Right atrium auricular region (tissue), 2 donors: ENCODE results near the gene IL17REL. TPM values are rescaled to one million over a fixed set of nuclear protein-coding genes. Genes with fewer than 3 reads are reported as not detected.

Experiments used
- DNase-seq: peaks from one replicate; pipeline ENCODE4 v3.0.0-alpha.2; 2019; ENCODE audit warnings: low spot score
- H3K27ac ChIP-seq, 2 donors: fragments of 200-600 bp; sonication (generic); 1 replicate in 1 of 2; 2 replicates in 1 of 2; pipeline ENCODE4 v1.5.1; 2016 to 2019
- H3K27me3 ChIP-seq, 2 donors: fragments of 200-600 bp; sonication (generic); one replicate each; pipeline versions ENCODE4 v1.5.1 to v1.6.0; 2017 to 2019
- H3K36me3 ChIP-seq: fragments of 200-600 bp; sonication (generic); one replicate; pipeline ENCODE4 v1.5.1; 2016
- H3K4me1 ChIP-seq, 2 donors: fragments of 200-600 bp; sonication (generic); one replicate each; pipeline versions ENCODE4 v1.5.1 to v1.6.0; 2017 to 2019
- H3K4me3 ChIP-seq, 2 donors: fragments of 200-600 bp; sonication (generic); 1 replicate in 1 of 2; 2 replicates in 1 of 2; pipeline ENCODE4 v1.5.1; 2017 to 2019; ENCODE audit warnings: mild to moderate bottlenecking in 1 of 2, moderate library complexity in 1 of 2
- H3K9me3 ChIP-seq, 2 donors: fragments of 200-600 bp; sonication (generic); one replicate each; pipeline ENCODE4 v1.5.1; 2019
- total RNA-seq, 2 donors: library from RNA; depleted of rRNA; stranded (reverse); fragments of >200 nt; gene quantifications; one replicate each; pipeline ENCODE4 v1.1.0, GENCODE V29; 2016
- TF ChIP-seq, protein P1 (sequence below), 2 donors: fragments of 200-600 bp; sonication (generic); IDR thresholded peaks; one replicate each; pipeline ENCODE4 v1.5.1; 2019; ENCODE audit warnings: antibody characterized with exemption in 2 of 2

Gene IL17REL
- total RNA-seq, 2 donors from 2014 or later, result not detected

DNA sequence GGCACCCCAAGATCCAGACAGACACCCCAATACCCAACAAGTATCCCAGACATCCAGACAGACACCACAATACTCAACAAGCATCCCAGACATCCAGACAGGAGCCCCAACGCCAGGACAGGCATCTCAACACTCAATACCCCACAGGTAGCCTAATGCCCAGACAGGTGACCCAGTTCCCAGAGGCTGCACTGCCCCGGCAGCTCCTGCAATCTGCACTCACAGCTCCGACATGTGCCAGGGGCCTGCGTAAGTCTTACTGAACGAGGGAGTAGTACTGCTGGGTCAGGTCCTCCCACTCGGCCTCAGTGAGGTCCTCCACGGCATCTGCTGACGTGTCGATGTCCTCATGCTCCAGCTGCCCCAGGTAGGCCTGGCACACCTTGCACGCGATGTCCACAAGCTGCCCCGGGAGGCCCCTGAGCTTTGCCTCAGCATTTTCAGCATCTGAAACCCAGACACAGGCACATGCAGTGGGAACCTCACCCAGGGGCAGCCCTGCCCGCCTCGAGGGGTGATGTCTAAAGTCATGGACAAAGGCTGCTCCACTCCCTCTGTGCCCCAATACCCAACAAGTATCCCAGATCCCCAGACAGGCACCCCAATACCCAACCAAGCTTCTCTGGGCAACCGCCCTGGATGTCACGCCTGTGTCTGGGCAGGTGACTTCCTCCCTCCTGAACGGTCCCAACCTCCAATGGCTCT is 28.9 kb upstream of the IL17REL start:
- Histone ChIP-seq H3K9me3 (peaks cover 0 to 15% of the 10 kb centered on the region in 2 donors), H3K27me3 (no peaks in the 10 kb centered on the region)
- no peak for DNase-seq

DNA sequence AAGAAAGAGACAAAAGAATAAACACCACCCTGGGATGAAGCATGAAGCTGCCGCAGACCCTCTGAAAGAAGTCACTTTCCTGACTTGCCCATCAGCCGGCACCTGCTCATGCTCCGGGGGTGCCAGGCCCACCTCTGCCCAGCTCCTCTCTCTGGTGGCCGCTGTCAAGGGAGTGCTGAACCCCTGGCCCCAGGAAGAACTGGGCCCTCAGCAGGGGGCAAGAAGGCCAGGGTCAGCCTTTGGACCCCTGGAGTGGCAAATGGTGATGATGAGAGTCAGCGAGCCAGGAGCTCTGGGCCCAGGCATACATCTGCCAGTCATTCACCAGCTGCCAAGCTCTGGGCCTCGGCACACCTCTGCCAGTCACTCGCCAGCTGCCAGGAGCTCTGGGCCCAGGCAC is 28.2 kb upstream of the IL17REL start:
- Histone ChIP-seq H3K4me3 (no peak overlapping the region), H3K36me3 (no peaks in the 10 kb centered on the region), H3K27ac (no peak overlapping the region), H3K4me1 (no peaks in the 10 kb centered on the region), H3K27me3 (no peaks in the 10 kb centered on the region), H3K9me3 (peaks cover 0 to 15% of the 10 kb centered on the region in 2 donors)
- DNase-seq, result no peak
- TF ChIP-seq, protein P1, sequence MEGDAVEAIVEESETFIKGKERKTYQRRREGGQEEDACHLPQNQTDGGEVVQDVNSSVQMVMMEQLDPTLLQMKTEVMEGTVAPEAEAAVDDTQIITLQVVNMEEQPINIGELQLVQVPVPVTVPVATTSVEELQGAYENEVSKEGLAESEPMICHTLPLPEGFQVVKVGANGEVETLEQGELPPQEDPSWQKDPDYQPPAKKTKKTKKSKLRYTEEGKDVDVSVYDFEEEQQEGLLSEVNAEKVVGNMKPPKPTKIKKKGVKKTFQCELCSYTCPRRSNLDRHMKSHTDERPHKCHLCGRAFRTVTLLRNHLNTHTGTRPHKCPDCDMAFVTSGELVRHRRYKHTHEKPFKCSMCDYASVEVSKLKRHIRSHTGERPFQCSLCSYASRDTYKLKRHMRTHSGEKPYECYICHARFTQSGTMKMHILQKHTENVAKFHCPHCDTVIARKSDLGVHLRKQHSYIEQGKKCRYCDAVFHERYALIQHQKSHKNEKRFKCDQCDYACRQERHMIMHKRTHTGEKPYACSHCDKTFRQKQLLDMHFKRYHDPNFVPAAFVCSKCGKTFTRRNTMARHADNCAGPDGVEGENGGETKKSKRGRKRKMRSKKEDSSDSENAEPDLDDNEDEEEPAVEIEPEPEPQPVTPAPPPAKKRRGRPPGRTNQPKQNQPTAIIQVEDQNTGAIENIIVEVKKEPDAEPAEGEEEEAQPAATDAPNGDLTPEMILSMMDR (IDR thresholded peaks at IDR 0.05), result no peak

More for the DNA sequence above, 28.9 kb upstream of the IL17REL start:
- Histone ChIP-seq H3K4me3 (no peak overlapping the region), H3K4me1 (no peaks in the 10 kb centered on the region), H3K27ac (no peak overlapping the region), H3K36me3 (no peaks in the 10 kb centered on the region)
- TF ChIP-seq, protein P1 (IDR thresholded peaks at IDR 0.05), result no peak

DNA sequence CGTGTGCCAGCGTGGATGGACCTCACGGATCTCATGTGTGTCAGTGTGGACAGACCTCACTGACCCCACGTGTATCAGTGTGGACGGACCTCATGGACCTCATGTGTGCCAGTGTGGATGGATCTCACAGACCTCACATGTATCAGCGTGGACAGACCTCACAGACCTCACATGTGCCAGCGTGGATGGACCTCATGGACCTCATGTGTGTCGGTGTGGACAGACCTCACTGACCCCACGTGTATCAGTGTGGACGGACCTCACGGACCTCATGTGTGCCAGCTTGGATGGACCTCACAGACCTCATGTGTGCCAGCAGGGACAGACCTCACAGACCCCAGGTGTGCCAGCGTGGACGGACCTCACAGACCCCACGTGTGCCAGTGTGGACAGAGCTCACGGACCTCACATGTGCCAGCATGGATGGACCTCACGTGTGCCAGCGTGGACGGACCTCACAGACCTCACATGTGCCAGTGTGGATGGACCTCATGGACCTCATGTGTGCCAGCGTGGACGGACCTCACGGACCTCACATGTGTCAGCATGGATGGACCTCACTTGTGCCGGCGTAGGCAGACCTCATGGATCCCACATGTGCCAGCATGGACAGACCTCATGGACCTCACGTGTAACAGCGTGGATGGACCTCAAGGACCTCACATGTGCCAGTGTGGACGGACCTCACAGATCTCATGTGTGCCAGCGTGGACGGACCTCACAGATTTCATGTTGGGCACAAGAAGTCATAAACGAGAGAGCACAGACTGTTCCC is 27.3 kb upstream of the IL17REL start:
- Histone ChIP-seq H3K27me3 (no peaks in the 10 kb centered on the region), H3K9me3 (peaks cover 0 to 15% of the 10 kb centered on the region in 2 donors), H3K36me3 (no peaks in the 10 kb centered on the region), H3K4me1 (no peaks in the 10 kb centered on the region), H3K4me3 (no peak overlapping the region), H3K27ac (no peak overlapping the region)
- DNase-seq, result no peak
- TF ChIP-seq, protein P1 (IDR thresholded peaks at IDR 0.05), result no peak

DNA sequence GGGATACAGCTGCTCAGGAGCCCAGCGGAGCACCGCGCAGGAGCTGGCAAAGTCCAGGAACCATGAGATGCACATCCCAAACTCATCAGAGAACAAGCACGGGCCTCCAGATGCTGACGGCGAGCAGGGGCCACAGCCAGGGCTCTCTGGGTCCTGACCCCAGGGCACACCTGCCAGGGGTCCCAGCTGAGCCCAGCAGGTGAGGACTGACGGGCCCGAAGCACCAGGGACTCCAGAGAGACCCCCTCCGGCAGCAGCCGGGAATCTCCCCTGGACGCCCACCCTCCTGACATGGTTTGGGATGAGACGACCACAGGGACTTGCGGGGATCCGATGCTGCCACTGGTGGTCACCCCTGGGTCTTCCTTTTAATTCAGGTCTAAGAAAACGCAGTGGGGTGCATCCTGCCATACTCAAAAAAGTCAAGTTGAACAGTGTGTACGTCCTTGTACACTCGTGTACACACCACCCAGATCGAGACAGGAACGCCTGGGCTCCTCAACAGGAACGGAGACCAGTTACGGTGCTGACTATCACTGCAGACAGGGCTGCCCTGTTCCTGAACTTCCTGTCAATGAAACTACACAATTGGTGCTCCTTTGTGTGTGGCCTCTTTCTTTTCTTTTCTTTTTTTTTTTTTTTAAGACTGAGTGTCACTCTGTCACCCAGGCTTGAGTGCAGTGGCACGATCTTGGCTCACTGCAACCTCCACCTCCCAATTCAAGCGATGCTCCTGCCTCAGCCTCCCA is 23.6 kb upstream of the IL17REL start:
- Histone ChIP-seq H3K4me3 (no peak overlapping the region), H3K9me3 (peaks cover 0 to 15% of the 10 kb centered on the region in 2 donors), H3K4me1 (no peaks in the 10 kb centered on the region), H3K36me3 (no peaks in the 10 kb centered on the region), H3K27me3 (no peaks in the 10 kb centered on the region), H3K27ac (no peak overlapping the region)
- DNase-seq, result no peak
- TF ChIP-seq, protein P1 (IDR thresholded peaks at IDR 0.05), result no peak

DNA sequence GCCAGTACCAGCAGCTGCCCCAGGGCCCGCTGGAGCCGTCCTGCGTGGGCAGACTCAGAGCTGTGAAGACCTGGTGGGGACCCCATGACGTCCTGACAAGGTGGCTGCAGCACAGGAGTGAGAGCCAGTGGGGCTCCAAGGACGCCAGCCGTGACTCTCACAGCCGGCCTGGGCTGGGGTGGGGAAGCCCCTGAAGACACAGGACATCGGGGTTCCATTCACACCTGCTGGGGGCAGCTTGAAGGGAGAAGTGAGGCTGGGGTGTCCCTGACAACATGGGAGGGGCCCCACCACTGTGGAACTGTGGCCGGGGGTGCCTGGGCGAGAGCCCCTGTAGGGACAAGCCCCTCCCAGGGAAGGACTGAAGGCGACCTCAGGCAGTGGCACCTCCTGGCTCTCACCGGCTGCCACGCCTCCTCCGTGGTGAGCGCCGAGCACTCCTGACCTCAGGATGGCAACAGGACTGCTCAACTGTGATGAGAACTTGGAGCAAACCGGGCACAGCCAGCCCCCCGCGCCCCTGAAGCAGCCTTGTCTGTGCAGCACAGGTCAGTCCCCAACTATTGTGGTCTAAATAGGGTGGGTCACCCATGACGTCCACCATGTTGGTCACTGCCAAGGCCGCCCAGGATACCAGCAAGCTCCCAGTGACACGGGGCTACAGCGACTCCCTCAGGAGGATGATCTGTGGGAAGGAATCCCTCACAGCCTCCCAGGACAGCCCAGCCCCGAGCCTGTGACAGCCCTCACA is 22.7 kb upstream of the IL17REL start:
- Histone ChIP-seq H3K4me3 (no peak overlapping the region), H3K27me3 (no peaks in the 10 kb centered on the region), H3K27ac (no peak overlapping the region), H3K4me1 (peaks cover 0 to 4% of the 10 kb centered on the region in 2 donors), H3K9me3 (peaks cover 0 to 15% of the 10 kb centered on the region in 2 donors), H3K36me3 (no peaks in the 10 kb centered on the region)
- no peak for DNase-seq
- TF ChIP-seq, protein P1 (IDR thresholded peaks at IDR 0.05), result no peak
